SIG-M5 treated with dmso at 0.1 percent for 504 hours (cell line): ENCODE data around the gene COL23A1.
A peak's percentile ranks its signal among the peaks of the same experiment; 100 is the strongest.

ENCODE experiments used
- DNase-seq: peaks from one replicate; lab custom pipeline; 2025; ENCODE audit not compliant: unreplicated experiment; lab: John Stamatoyannopoulos, UW

COL23A1 gene

DNA sequence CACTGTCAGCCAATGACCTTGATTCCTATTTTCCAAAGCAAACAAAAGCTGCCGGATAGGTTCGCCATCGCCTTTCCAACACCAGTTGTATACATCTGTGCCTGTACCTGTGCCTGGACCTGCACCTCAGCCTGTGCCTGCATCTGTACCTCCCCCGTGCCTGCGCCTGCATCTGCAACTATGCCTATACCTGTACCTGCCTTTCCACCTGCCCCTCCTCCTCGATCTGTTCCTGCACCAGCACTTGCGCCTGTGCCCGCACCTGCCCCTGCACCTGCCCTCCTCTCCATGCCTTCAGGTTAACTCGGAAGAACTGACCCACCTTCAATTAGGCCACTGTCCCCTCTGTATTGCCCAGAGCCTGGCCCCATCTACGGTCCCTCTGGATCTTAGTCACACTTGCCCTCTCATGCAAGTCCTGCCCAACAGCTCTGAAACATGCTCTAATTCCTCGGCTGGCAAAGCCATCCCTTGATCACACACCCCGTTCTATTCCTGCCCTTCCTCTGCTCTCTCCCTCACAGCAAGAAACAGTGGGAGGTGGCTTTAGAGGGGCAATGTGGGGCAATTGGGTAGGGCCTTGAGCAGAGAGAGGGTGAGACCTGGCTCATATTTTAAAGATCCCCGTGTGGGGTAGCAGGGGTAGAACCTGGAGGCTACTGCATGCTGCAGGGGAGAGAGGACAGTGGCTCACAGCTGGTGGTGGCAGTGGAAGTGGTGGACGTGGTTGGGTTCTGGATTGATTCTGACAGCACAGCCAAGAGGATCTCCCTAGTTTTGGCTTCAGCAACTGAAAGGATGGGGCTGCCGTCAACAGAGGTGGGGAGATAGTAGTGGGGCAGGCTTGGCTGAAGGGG, 298.0 kb downstream of the COL23A1 start:
- no peak for DNase-seq

GRCh38 chr5:178291161-178291561, 299.0 kb downstream of the COL23A1 start:
- DNase-seq = no peak

GRCh38 chr5:178290376-178290775, 299.8 kb downstream of the COL23A1 start:
- DNase-seq = no peak

GRCh38 chr5:178289438-178289837, 300.8 kb downstream of the COL23A1 start:
- DNase-seq = no peak

DNA sequence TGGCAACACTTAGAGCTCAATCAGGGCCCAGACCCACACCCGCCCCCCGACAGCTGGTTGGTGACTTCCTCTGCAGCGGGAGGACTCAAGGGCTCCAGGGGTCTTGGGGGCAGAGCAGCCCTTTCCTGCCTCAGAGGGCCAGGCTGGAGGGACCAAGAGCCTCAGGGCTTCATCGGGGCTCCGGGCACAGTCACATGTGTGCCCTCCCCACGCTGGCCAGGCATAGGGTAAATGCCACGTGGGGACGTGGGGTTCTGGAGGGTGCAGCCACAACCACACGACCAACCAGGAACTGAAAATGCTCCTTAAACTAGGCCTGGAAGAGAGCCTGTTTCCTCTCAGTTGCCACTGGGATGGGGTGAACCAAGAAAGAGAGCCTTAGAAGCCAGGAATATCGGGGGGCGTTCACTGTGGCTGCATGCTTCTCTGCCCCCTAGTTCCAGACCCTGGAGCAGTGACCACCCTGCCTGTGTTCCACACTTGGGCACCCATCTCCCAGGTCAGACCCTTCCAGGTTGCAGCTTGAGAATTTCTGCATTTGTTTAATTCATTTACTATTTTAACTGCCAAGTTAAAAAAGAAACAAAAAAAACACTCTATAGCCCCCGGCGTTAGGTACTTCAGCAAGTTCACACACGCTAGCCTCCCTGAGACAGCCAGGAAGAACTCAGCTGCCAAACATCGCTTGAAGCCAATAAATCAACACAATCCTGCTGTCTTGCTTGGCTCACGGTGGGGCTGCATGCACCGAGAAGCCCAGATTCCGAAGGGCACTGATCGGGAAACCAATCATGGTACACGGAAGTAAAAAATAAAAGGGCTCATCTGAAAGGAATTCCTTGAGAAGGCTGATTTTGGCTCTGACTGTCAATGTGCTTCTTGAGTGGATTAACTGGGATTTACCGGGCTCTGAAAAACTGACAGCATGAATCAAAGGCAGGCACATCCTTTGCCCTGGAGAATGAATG, 301.5 kb downstream of the COL23A1 start:
- DNase-seq = no peak

DNA sequence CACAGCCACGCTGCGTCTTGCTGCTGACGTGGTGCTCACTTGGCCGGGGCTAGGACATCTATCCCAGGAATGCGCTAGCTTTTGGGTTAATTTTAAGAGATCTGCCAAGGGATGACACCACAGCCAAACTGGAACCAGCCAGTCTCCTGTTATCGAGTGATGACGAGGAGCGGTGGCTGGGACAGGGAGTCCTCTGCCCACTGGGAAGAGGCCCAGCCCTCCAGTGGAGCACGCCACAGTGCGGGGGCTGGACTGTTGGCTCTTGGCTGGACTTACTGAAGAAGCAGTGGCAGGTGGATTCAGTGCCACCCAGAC, 302.4 kb downstream of the COL23A1 start:
- no peak for DNase-seq

- no peak for DNase-seq
These were observed 303.0 kb downstream of the COL23A1 start for GRCh38 chr5:178287091-178287790.

DNA sequence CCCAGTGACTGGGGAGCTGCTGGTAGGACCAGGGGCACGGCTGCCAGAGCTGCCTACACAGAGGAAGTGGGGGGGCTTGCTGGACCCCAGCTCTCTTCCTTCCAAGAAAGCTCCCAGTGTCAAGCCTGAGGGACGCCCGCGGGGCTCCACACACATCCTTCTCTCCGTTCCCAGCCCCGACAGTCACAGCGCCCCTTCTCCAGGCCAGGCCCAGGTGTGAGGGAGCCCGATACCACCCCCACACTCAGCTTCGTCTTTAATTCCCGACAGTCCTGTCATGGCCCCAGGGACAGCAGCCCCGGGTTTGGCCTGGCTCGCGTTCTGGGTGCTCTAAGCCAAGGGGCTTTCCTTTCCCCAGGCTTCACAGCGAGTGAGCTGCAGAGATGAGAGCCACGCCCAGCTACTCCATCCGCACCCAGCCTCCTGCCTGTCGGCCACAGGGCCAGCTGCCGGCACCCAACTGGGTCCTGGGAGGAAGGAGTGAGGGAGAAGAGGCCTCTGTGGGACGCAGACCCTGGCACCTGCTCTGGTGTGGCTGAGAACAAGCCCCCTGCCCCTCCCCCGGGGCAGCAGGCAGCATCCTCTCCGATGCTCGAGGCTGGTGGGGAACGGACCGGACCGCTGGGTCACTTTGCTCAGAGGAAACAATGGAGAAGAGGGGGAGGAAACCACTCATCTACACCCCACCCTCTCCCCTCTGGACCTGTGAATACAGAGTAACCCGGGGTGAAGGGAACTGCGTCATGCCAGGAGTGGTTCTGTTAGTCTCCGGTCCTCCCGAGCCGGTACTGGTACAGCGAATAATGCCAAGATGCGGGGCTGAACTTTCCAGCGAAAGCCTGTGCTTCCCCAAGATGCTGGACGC, 303.7 kb downstream of the COL23A1 start:
- no peak for DNase-seq

DNA sequence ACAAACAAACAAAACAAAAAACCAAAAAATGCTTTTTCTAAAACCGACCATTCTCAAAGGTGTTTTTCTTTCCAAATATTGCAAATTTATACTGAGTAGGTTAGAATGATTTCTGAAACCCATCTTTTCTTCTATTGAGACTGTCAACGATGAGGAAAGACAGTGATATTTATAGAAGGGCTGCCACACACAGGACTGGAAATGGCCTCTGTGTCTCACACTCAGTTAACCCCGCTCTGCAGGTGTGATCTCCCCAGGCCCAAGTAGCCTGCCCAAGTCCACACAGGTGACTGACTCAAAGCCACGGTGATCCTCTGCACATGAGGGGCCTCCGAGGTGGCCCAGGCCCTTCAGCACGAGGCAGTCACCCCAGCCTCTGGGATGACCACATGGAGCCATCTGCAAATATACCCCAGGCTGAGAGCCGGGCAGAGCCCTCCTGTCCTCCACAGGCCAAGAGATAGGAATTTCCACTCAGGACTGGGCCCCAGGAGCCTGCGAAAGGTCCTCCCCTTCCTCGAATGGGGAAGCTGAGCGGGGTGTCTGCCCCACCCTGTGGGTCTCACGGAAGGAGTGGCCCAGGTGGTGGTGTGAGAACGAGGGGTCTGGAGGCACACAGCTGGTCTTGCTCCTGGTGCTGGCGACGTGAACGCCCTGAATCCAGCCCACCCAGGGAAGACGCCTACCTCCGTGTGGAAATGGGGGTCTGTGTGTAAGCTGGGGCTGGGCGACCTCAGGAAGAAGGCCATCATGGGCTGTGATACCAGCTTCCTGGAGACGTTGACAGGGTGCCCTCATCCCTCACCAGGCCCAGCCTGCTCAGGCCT, 304.6 kb downstream of the COL23A1 start:
- no peak for DNase-seq

DNA sequence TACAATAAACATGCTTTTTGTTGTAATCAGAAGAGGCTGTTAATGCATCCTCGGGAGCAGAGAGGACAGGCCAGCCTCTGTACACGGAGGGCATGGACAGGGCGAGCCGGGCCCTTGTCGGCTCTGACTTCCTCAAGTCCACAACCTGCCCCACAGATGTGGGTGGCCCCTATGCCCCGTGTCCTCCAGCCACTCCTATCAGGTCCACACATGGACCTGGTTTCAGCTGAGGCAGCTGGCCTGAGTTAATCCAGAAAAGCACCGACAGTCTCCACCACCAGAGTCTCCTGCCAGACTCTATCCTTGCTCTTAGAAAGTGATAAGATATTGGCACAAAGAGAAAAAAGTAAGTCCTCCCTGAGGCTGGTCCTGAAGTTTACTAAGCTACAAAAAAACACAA, 305.2 kb downstream of the COL23A1 start:
- DNase-seq = no peak

- DNase-seq = peak; percentile 57
These were observed 306.0 kb downstream of the COL23A1 start for GRCh38 chr5:178284093-178284675.

- no peak for DNase-seq
These were observed 306.7 kb downstream of the COL23A1 start for GRCh38 chr5:178283520-178283919.

- no peak for DNase-seq
These were observed 307.8 kb downstream of the COL23A1 start for GRCh38 chr5:178282391-178282790.

DNA sequence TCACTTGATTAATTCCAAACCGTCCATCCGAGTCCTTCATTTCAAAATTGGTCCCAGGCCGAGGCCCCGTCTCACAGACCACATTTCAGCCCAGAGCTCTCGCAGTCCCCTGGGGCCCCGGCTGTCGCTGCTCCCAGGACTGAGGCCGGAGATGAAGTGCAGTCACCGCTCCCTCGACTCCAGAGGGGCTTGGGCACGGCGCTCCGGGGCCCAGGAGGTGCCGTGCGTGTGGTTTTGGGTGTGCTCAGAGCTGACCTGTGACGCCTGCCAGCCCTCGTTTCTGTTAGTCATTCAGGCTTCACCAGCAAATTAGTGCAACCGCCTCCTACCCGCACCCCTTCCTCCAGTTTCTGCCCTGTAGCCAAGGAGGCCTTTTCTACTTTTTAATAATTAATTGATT, 308.9 kb downstream of the COL23A1 start:
- no peak for DNase-seq

GRCh38 chr5:178280631-178281030, 309.6 kb downstream of the COL23A1 start:
- no peak for DNase-seq

- DNase-seq = peak; percentile 57
These were observed 310.3 kb downstream of the COL23A1 start for GRCh38 chr5:178279723-178280438.

DNA sequence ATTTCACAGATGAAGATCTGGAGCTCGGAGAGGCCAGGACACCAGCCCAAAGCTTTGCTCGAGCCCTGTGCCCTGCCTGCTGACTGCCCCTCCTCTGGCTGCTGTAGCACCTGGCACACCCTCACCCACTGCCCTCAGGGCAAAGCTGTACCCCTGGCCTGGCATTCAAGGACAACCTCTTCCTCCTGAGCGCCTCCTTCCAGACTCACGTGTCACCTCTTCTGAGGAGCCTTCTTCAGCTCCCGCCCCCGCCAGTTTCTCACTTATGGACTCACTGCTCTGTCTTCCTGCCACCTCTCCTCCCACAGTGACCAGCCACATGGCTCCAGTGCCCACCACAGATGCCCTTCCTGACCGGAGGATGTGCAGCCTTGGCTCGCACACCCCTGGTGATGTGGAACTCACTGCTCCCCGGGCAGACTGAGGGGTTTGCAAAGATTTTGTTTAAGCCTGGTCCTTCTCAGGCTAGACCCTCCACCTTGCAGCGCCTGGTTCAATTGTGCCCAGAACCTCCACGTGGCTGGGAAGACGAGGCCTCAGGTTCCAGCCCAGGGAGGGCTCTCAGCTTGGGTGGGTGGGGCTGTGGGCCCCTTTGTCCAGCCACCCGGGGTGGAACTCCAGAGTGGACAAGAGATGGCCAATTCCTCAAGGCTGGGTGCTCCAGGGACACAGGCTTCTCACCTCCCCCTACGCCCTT, 311.0 kb downstream of the COL23A1 start:
- no peak for DNase-seq
